ENCODE measurements around the gene MYH14. TPM values are rescaled to one million over a fixed set of nuclear protein-coding genes. Genes with fewer than 3 reads are reported as not detected.

Gene MYH14
- total RNA-seq, 1 donor from 2014 or later = not detected

DNA sequence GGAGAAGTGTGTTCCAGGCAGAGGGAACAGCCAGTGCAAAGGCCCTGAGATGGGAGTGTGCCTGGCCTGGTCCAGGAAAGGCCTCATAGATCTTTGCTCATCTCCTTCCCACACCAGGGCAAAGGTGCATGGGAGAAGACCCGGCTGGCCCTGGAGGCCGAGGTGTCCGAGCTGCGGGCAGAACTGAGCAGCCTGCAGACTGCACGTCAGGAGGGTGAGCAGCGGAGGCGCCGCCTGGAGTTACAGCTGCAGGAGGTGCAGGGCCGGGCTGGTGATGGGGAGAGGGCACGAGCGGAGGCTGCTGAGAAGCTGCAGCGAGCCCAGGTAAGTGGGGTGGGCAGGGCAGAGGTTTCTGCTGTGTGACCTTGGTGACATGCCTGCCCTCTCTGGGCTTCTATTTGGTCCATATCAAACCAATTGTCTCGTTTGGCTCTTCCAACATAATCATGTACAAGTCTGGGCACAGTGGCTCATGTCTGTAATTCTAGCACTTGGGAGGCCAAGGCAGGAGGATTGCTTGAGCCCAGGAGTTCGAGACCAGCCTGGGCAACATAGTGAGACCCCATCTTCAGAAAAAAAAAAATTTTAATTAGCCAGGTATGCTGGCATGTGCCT lies 74.7 kb downstream of the MYH14 start:
- no peaks in the 10 kb centered on the region for H3K4me1 Mint-ChIP-seq (ENCODE audit: low read depth, unreplicated experiment)
- H3K79me2 ChIP-seq (ENCODE audit: insufficient read depth, low read length) = no peaks in the 10 kb centered on the region

DNA sequence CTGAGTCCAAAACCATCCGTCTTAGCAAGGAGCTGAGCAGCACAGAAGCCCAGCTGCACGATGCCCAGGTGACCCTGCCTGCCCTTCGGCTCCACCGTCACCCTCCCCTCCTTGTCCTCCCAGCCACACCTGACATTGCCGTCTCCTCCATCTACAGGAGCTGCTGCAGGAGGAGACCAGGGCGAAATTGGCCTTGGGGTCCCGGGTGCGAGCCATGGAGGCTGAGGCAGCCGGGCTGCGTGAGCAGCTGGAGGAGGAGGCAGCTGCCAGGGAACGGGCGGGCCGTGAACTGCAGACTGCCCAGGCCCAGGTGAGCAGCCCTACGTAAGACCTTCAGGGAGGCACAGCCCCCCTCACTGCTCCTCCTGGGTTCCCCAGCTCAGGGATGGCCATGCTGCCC lies 76.7 kb downstream of the MYH14 start:
- Histone ChIP-seq H3K9me3 (ENCODE audit: insufficient read depth, low read depth, low read length) (no peaks in the 10 kb centered on the region), H3K36me3 (ENCODE audit: insufficient read depth, low read length) (no peaks in the 10 kb centered on the region), H3K9ac (ENCODE audit: low read length) (no peak overlapping the region), H2AFZ (ENCODE audit: low read depth, low read length) (no peak overlapping the region), H3K27ac (ENCODE audit: low read depth, low read length) (no peak overlapping the region), H3K4me1 (ENCODE audit: insufficient read depth, low read length) (no peaks in the 10 kb centered on the region), H4K20me1 (ENCODE audit: insufficient read depth, low read length) (no peaks in the 10 kb centered on the region), H3K79me2 (ENCODE audit: insufficient read depth, low read length) (no peaks in the 10 kb centered on the region), H3K4me3 (ENCODE audit: insufficient read depth, low read depth, low read length) (no peak overlapping the region), H3K4me2 (ENCODE audit: low read length) (no peak overlapping the region), H3K27me3 (ENCODE audit: insufficient read depth, low read length) (no peaks in the 10 kb centered on the region)
- FAIRE-seq (no peak), DNase-seq (ENCODE audit: low read depth) (no peak)
- no peak for TF ChIP-seq EZH2 (IDR thresholded peaks at IDR 0.05; ENCODE audit: insufficient read depth, low read length)
- TF ChIP-seq, protein P1, sequence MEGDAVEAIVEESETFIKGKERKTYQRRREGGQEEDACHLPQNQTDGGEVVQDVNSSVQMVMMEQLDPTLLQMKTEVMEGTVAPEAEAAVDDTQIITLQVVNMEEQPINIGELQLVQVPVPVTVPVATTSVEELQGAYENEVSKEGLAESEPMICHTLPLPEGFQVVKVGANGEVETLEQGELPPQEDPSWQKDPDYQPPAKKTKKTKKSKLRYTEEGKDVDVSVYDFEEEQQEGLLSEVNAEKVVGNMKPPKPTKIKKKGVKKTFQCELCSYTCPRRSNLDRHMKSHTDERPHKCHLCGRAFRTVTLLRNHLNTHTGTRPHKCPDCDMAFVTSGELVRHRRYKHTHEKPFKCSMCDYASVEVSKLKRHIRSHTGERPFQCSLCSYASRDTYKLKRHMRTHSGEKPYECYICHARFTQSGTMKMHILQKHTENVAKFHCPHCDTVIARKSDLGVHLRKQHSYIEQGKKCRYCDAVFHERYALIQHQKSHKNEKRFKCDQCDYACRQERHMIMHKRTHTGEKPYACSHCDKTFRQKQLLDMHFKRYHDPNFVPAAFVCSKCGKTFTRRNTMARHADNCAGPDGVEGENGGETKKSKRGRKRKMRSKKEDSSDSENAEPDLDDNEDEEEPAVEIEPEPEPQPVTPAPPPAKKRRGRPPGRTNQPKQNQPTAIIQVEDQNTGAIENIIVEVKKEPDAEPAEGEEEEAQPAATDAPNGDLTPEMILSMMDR (IDR thresholded peaks at IDR 0.05; ENCODE audit: insufficient read depth, low read depth, low read length) = no peak
- Mint-ChIP-seq H3K27ac (ENCODE audit: unreplicated experiment) (no peak overlapping the region), H3K4me3 (ENCODE audit: unreplicated experiment) (no peak overlapping the region), H3K9me3 (ENCODE audit: unreplicated experiment) (peaks cover 21% of the 10 kb centered on the region), H3K36me3 (ENCODE audit: low read depth, unreplicated experiment) (no peaks in the 10 kb centered on the region), H3K4me1 (ENCODE audit: low read depth, unreplicated experiment) (no peaks in the 10 kb centered on the region), H3K27me3 (ENCODE audit: low read depth, unreplicated experiment) (no peaks in the 10 kb centered on the region)

More for the DNA sequence above, 74.7 kb downstream of the MYH14 start:
- Mint-ChIP-seq H3K27me3 (ENCODE audit: low read depth, unreplicated experiment) (no peaks in the 10 kb centered on the region), H3K9me3 (ENCODE audit: unreplicated experiment) (peaks cover 21% of the 10 kb centered on the region), H3K4me3 (ENCODE audit: unreplicated experiment) (no peak overlapping the region), H3K27ac (ENCODE audit: unreplicated experiment) (no peak overlapping the region), H3K36me3 (ENCODE audit: low read depth, unreplicated experiment) (no peaks in the 10 kb centered on the region)
- DNase-seq (ENCODE audit: low read depth) = no peak
- Histone ChIP-seq H3K9me3 (ENCODE audit: insufficient read depth, low read depth, low read length) (no peaks in the 10 kb centered on the region), H2AFZ (ENCODE audit: low read depth, low read length) (no peak overlapping the region), H3K4me2 (ENCODE audit: low read length) (no peak overlapping the region), H3K27ac (ENCODE audit: low read depth, low read length) (no peak overlapping the region), H3K36me3 (ENCODE audit: insufficient read depth, low read length) (no peaks in the 10 kb centered on the region), H4K20me1 (ENCODE audit: insufficient read depth, low read length) (no peaks in the 10 kb centered on the region), H3K4me1 (ENCODE audit: insufficient read depth, low read length) (no peaks in the 10 kb centered on the region), H3K9ac (ENCODE audit: low read length) (no peak overlapping the region), H3K4me3 (ENCODE audit: insufficient read depth, low read depth, low read length) (no peak overlapping the region), H3K27me3 (ENCODE audit: insufficient read depth, low read length) (no peaks in the 10 kb centered on the region)
- no peak for FAIRE-seq
- TF ChIP-seq, protein P1 (IDR thresholded peaks at IDR 0.05; ENCODE audit: insufficient read depth, low read depth, low read length) = no peak
- no peak for TF ChIP-seq EZH2 (IDR thresholded peaks at IDR 0.05; ENCODE audit: insufficient read depth, low read length)

DNA sequence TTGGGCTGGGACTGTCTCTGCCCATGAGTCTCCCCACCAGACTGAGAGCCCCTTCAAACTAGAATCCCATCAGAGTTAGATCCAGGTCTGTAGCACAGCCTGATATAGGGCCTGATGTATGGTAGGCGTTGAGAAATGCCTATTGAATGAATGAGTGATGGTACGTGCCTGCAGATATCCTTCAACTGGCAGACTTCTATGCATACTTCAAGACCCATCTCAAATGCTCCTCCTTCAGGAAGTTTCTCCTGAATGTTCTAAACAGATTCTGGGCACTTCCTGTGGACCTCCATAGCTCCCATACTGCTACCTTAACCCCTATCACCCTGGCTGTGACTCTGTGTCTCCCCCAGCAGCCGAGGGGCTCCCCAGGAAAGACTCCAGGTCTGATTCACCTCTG lies 77.6 kb downstream of the MYH14 start:
- H3K4me2 ChIP-seq (ENCODE audit: low read length) = no peak overlapping the region
- Mint-ChIP-seq H3K9me3 (ENCODE audit: unreplicated experiment) (peaks cover 21% of the 10 kb centered on the region), H3K4me1 (ENCODE audit: low read depth, unreplicated experiment) (no peaks in the 10 kb centered on the region), H3K27me3 (ENCODE audit: low read depth, unreplicated experiment) (no peaks in the 10 kb centered on the region), H3K36me3 (ENCODE audit: low read depth, unreplicated experiment) (no peaks in the 10 kb centered on the region), H3K27ac (ENCODE audit: unreplicated experiment) (no peak overlapping the region), H3K4me3 (ENCODE audit: unreplicated experiment) (no peak overlapping the region)
- no peak overlapping the region for H2AFZ ChIP-seq (ENCODE audit: low read depth, low read length)
- H3K79me2 ChIP-seq (ENCODE audit: insufficient read depth, low read length) = no peaks in the 10 kb centered on the region
- FAIRE-seq (no peak), DNase-seq (ENCODE audit: low read depth) (no peak)
- H4K20me1 ChIP-seq (ENCODE audit: insufficient read depth, low read length) = no peaks in the 10 kb centered on the region
- TF ChIP-seq, protein P1 (IDR thresholded peaks at IDR 0.05; ENCODE audit: insufficient read depth, low read depth, low read length) = no peak
- TF ChIP-seq EZH2 (IDR thresholded peaks at IDR 0.05; ENCODE audit: insufficient read depth, low read length) = no peak
- no peaks in the 10 kb centered on the region for H3K36me3 ChIP-seq (ENCODE audit: insufficient read depth, low read length)
- no peak overlapping the region for H3K27ac ChIP-seq (ENCODE audit: low read depth, low read length)
- H3K9me3 ChIP-seq (ENCODE audit: insufficient read depth, low read depth, low read length) = no peaks in the 10 kb centered on the region
- no peaks in the 10 kb centered on the region for H3K4me1 ChIP-seq (ENCODE audit: insufficient read depth, low read length)
- no peak overlapping the region for H3K4me3 ChIP-seq (ENCODE audit: insufficient read depth, low read depth, low read length)
- H3K27me3 ChIP-seq (ENCODE audit: insufficient read depth, low read length) = no peaks in the 10 kb centered on the region
- H3K9ac ChIP-seq (ENCODE audit: low read length) = no peak overlapping the region
